H1 (cell line): ENCODE measurements around the gene HSD17B4. TPM values are rescaled to one million over a fixed set of nuclear protein-coding genes. Genes with fewer than 3 reads are reported as not detected.
"Not testable (repeated sequence)": the region's sequence is repeated elsewhere in the genome, so short reads cannot be mapped to it uniquely, and the experiment has no call there.

Source experiments
- CTCF ChIA-PET: fragments of 300-600 bp; sonication (Branson Sonifier 250); formaldehyde crosslinking; loops from one replicate; lab custom pipeline; 2021; ENCODE audit not compliant: partially characterized antibody; lab: Charles Lee
- POLR2A ChIA-PET: fragments of 300-600 bp; sonication (Branson Sonifier 250); formaldehyde crosslinking; loops from one replicate; lab custom pipeline; 2021; ENCODE audit warnings: inconsistent platforms; ENCODE audit not compliant: partially characterized antibody; lab: Charles Lee
- DNase-seq, 2 experiments: peaks; one replicate each; pipeline versions ENCODE4 v3.0.0 to v3.0.0-alpha.2; 2010 to 2022; ENCODE audit warnings: low spot score in 2 of 2, low read depth in 1 of 2, mixed read lengths in 1 of 2
- FAIRE-seq: peaks from 2 replicates; lab custom pipeline; 2011; peaks lifted over from hg19 to GRCh38; lab: Jason Lieb, UNC
- H2AFZ ChIP-seq: 2 replicates; pipeline ENCODE4 v1.8.1; 2012; ENCODE audit warnings: low read length, inconsistent platforms
- H2AK5ac ChIP-seq: 2 replicates; pipeline ENCODE4 v1.6.1; 2013; ENCODE audit warnings: low read depth, low read length
- H2BK120ac ChIP-seq: replicated peaks from 2 replicates; pipeline ENCODE3; 2013; ENCODE audit warnings: low read depth, low read length, inconsistent platforms
- H2BK12ac ChIP-seq: 2 replicates; pipeline ENCODE4 v1.6.1; 2013; ENCODE audit warnings: low read depth, low read length
- H2BK15ac ChIP-seq: 2 replicates; pipeline ENCODE4 v1.6.1; 2013; ENCODE audit warnings: low read length
- H2BK20ac ChIP-seq: 2 replicates; pipeline ENCODE4 v1.6.1; 2013; ENCODE audit warnings: low read length
- H2BK5ac ChIP-seq: 2 replicates; pipeline ENCODE4 v1.6.1; 2013; ENCODE audit warnings: low read depth, low read length
- H3K14ac ChIP-seq: 2 replicates; pipeline ENCODE4 v1.6.1; 2013; ENCODE audit warnings: inconsistent platforms; ENCODE audit not compliant: insufficient read length
- H3K18ac ChIP-seq: 2 replicates; pipeline ENCODE4 v1.6.1; 2013; ENCODE audit warnings: low read length; ENCODE audit errors: extremely low read depth
- H3K23ac ChIP-seq: 2 replicates; pipeline ENCODE4 v1.6.1; 2013; ENCODE audit warnings: inconsistent platforms; ENCODE audit not compliant: insufficient read length
- H3K23me2 ChIP-seq: 2 replicates; pipeline ENCODE4 v1.6.1; 2013; ENCODE audit warnings: low read depth, low read length
- H3K27ac ChIP-seq: 2 replicates; pipeline ENCODE4 v1.6.1; 2011; ENCODE audit warnings: low read depth, low read length, inconsistent platforms
- H3K27me3 ChIP-seq, 4 experiments: replicated peaks in 1 of 4; 1 replicate in 1 of 4; 2 replicates in 3 of 4; pipeline versions ENCODE4 v1.6.1 to v1.8.1; 2011 to 2013; ENCODE audit warnings: low read length in 3 of 4, mild to moderate bottlenecking in 3 of 4, inconsistent platforms in 2 of 4, mixed read lengths in 2 of 4, moderate library complexity in 1 of 4; ENCODE audit not compliant: control insufficient read depth in 3 of 4, insufficient read depth in 3 of 4; ENCODE audit errors: extremely low read depth in 1 of 4
- H3K36me3 ChIP-seq, 4 experiments: 2 replicates each; pipeline versions ENCODE4 v1.6.1 to v1.8.1; 2011 to 2013; ENCODE audit warnings: mild to moderate bottlenecking in 4 of 4, low read length in 3 of 4, moderate library complexity in 2 of 4, control low read depth in 1 of 4, inconsistent platforms in 1 of 4; ENCODE audit not compliant: insufficient read depth in 4 of 4, control insufficient read depth in 2 of 4
- H3K4ac ChIP-seq: replicated peaks from 2 replicates; pipeline ENCODE3; 2013; ENCODE audit warnings: low read length, low read depth, mixed read lengths, inconsistent platforms; ENCODE audit not compliant: insufficient read length
- H3K4me1 ChIP-seq, 4 experiments: replicated peaks in 1 of 4; 1 replicate in 1 of 4; 2 replicates in 3 of 4; pipeline versions ENCODE4 v1.6.1 to v1.8.1; 2011 to 2013; ENCODE audit warnings: low read length in 3 of 4, inconsistent platforms in 2 of 4, mixed read lengths in 1 of 4; ENCODE audit not compliant: insufficient read depth in 4 of 4, control insufficient read depth in 3 of 4
- H3K4me2 ChIP-seq, 2 experiments: 2 replicates each; pipeline versions ENCODE4 v1.6.1 to v1.8.1; 2011 to 2013; ENCODE audit warnings: low read depth in 2 of 2, low read length in 2 of 2, control low read depth in 1 of 2, inconsistent platforms in 1 of 2, mild to moderate bottlenecking in 1 of 2; ENCODE audit not compliant: insufficient read depth in 1 of 2
- H3K4me3 ChIP-seq, 4 experiments: fragments of 200-600, 300-600 bp in 1 of 4; sonication (generic), shearing (Covaris generic), sonication (Bioruptor Twin) in 1 of 4; 2 replicates each; pipeline versions ENCODE4 v1.5.1 to v1.8.1; 2011 to 2016; ENCODE audit warnings: low read length in 4 of 4, low read depth in 3 of 4, control low read depth in 2 of 4, inconsistent platforms in 2 of 4, mild to moderate bottlenecking in 2 of 4, mixed read lengths in 1 of 4, moderate library complexity in 1 of 4; ENCODE audit not compliant: insufficient read depth in 2 of 4; ENCODE audit errors: extremely low read depth in 1 of 4
- H3K56ac ChIP-seq: replicated peaks from 2 replicates; pipeline ENCODE3; 2013; ENCODE audit warnings: low read depth, mild to moderate bottlenecking, mixed read lengths, low read length, inconsistent platforms; ENCODE audit not compliant: insufficient read length
- H3K79me1 ChIP-seq: 2 replicates; pipeline ENCODE4 v1.6.1; 2013; ENCODE audit warnings: low read depth, low read length, control low read depth
- H3K79me2 ChIP-seq, 2 experiments: 2 replicates each; pipeline versions ENCODE4 v1.6.1 to v1.8.1; 2012 to 2013; ENCODE audit warnings: low read length in 2 of 2, mild to moderate bottlenecking in 2 of 2, inconsistent platforms in 1 of 2; ENCODE audit not compliant: insufficient read depth in 2 of 2, control insufficient read depth in 1 of 2
- H3K9ac ChIP-seq, 4 experiments: replicated peaks in 1 of 4; 1 replicate in 1 of 4; 2 replicates in 3 of 4; pipeline versions ENCODE4 v1.6.1 to v1.8.1; 2011 to 2013; ENCODE audit warnings: low read depth in 3 of 4, low read length in 3 of 4, control low read depth in 2 of 4, mild to moderate bottlenecking in 2 of 4, moderate library complexity in 2 of 4, inconsistent platforms in 1 of 4; ENCODE audit errors: extremely low read depth in 1 of 4
- H3K9me3 ChIP-seq, 2 experiments: 2 replicates each; pipeline versions ENCODE4 v1.6.1 to v1.8.1; 2012 to 2013; ENCODE audit warnings: mild to moderate bottlenecking in 2 of 2, moderate library complexity in 2 of 2, control low read depth in 1 of 2, inconsistent platforms in 1 of 2, low read depth in 1 of 2, low read length in 1 of 2, mixed read lengths in 1 of 2; ENCODE audit not compliant: insufficient read depth in 2 of 2
- H4K20me1 ChIP-seq, 2 experiments: replicated peaks in 1 of 2; 2 replicates each; pipeline versions ENCODE3 to v1.8.1; 2011 to 2013; ENCODE audit warnings: inconsistent platforms in 2 of 2, low read length in 2 of 2, mild to moderate bottlenecking in 1 of 2; ENCODE audit not compliant: insufficient read depth in 2 of 2, control insufficient read depth in 1 of 2
- H4K5ac ChIP-seq: 2 replicates; pipeline ENCODE4 v1.6.1; 2013; ENCODE audit warnings: low read length, low read depth, mixed read lengths, inconsistent platforms; ENCODE audit not compliant: insufficient read length
- H4K8ac ChIP-seq: 2 replicates; pipeline ENCODE4 v1.8.0; 2013; ENCODE audit warnings: mild to moderate bottlenecking, moderate library complexity, low read length, inconsistent platforms; ENCODE audit not compliant: insufficient read depth; ENCODE audit errors: extremely low read depth
- H4K91ac ChIP-seq: replicated peaks from 2 replicates; pipeline ENCODE3; 2013; ENCODE audit warnings: low read length, mixed read lengths, inconsistent platforms; ENCODE audit not compliant: insufficient read length
- WGBS, 2 experiments: shearing (Covaris generic) in 1 of 2; methylation state at CpG; one replicate each; pipeline versions ENCODE4 v1.1.6 to v1.1.7; 2013 to 2015; ENCODE audit warnings: low lambda C conversion rate in 2 of 2, mixed read lengths in 2 of 2, inconsistent platforms in 1 of 2, low coverage in 1 of 2, missing lambda C conversion rate in 1 of 2; ENCODE audit not compliant: insufficient replicate concordance in 2 of 2, insufficient coverage in 1 of 2, insufficient read length in 1 of 2; ENCODE audit errors: extremely low coverage in 1 of 2, missing lambda C conversion rate in 1 of 2; 5-methylcytosine and 5-hydroxymethylcytosine counted together
- polyA plus RNA-seq, 7 experiments: library from polyadenylated mRNA; depleted of rRNA in 3 of 7; stranded (reverse) in 5 of 7; unstranded in 2 of 7; fragments of >200 nt in 5 of 7; fragments of 200-250 nt in 2 of 7; gene quantifications; 1 replicate in 5 of 7; 2 replicates in 1 of 7; 4 replicates in 1 of 7; pipeline versions ENCODE4 v1.2.1 to v1.2.3, GENCODE V29; 2011 to 2013; ENCODE audit warnings: missing spikeins in 2 of 7, mixed read lengths in 2 of 7
- total RNA-seq: library from RNA; stranded (reverse); fragmentation: NEBNext Ultra II Directional; extraction: Animal tissue kit (Norgen Biotek cat#: 25700); gene quantifications from 2 replicates; pipeline ENCODE4 v1.2.1, GENCODE V29; 2021

The HSD17B4 gene
- total and polyA plus RNA-seq, 2 of the 8 experiments (the other 6 are each of a cell fraction or from before 2014, with no cell fraction given), result 305 to 369 TPM

DNA sequence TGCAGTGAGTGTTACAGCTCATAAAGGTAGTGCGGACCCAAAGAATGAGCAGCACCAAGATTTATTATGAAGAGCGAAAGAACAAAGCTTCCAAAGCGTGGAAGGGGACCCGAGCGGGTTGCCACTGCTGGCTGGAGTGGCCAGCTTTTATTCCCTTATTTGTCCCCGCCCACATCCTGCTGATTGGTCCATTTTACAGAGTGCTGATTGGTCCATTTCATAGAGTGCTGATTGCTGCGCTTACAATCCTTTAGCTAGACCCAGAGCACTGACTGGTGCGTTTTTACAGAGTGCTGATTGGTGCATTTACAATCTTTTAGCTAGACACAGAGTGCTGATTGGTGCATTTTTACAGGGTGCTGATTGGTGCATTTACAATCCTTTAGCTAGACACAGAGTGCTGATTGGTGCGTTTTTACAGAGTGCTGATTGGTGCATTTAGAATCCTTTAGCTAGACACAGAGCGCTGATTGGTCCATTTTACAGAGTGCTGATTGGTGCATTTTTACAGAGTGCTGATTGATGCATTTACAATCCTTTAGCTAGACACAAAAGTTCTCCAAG lies 19.5 kb upstream of the HSD17B4 start:
- not testable (repeated sequence) for H3K79me2 ChIP-seq, FAIRE-seq, H3K4ac ChIP-seq

More for the DNA sequence above, 19.5 kb upstream of the HSD17B4 start:
- H2BK20ac ChIP-seq, H2AK5ac ChIP-seq, H2AFZ ChIP-seq, H4K91ac ChIP-seq, POLR2A ChIA-PET, H3K14ac ChIP-seq, H2BK12ac ChIP-seq, H3K27me3 ChIP-seq, H3K23ac ChIP-seq, H3K4me1 ChIP-seq, DNase-seq, H3K56ac ChIP-seq, H3K23me2 ChIP-seq, H2BK15ac ChIP-seq, H4K8ac ChIP-seq, H3K4me3 ChIP-seq, H2BK5ac ChIP-seq, H3K79me1 ChIP-seq, H3K27ac ChIP-seq, H3K18ac ChIP-seq, H3K9ac ChIP-seq, H3K4me2 ChIP-seq, H4K5ac ChIP-seq, H2BK120ac ChIP-seq, H3K36me3 ChIP-seq, H4K20me1 ChIP-seq: not testable (repeated sequence)
- CTCF ChIA-PET, result interaction anchor here (0.6 to 2.8 kb wide), 4 partner anchors 14 to 177 kb away, joined by 3 to 13 read pairs (median 4); no protein-coding TSS in a partner anchor
- H3K9me3 ChIP-seq, result peaks cover 3 to 14% of the 10 kb centered on the region in 2 experiments; a peak in 3 of 4 replicates
- WGBS, 2 experiments, result 82% methylated on average over 10 of the region's 10 CpGs; no CpG with 5 or more reads in 1 of the 2 experiments
